ENCODE data around the gene WFDC9.

The WFDC9 gene

GRCh38 chr20:45621593-45621992, 9.5 kb downstream of the WFDC9 start:
- no peak for TF ChIP-seq CTCF (IDR thresholded peaks at IDR 0.05; ENCODE audit: low read depth, low read length, missing control alignments)
- H3K4me3 ChIP-seq (replicated peaks; ENCODE audit: low read depth, low read length): no peak overlapping the region
- DNase-seq (ENCODE audit: extremely low read depth, low read depth): no peak

GRCh38 chr20:45617591-45617990, 13.5 kb downstream of the WFDC9 start:
- DNase-seq (ENCODE audit: extremely low read depth, low read depth): no peak
- H3K4me3 ChIP-seq (replicated peaks; ENCODE audit: low read depth, low read length): no peak overlapping the region
- no peak for TF ChIP-seq CTCF (IDR thresholded peaks at IDR 0.05; ENCODE audit: low read depth, low read length, missing control alignments)

- H3K4me3 ChIP-seq (replicated peaks; ENCODE audit: low read depth, low read length): no peak overlapping the region
- DNase-seq (ENCODE audit: extremely low read depth, low read depth): no peak
- no peak for TF ChIP-seq CTCF (IDR thresholded peaks at IDR 0.05; ENCODE audit: low read depth, low read length, missing control alignments)
Observed at GRCh38 chr20:45612314-45612713, 18.8 kb downstream of the WFDC9 start.

- TF ChIP-seq CTCF (IDR thresholded peaks at IDR 0.05; ENCODE audit: low read depth, low read length, missing control alignments): no peak
- no peak overlapping the region for H3K4me3 ChIP-seq (replicated peaks; ENCODE audit: low read depth, low read length)
- DNase-seq (ENCODE audit: extremely low read depth, low read depth): peak; percentile 77
Observed at GRCh38 chr20:45611054-45611453, 20.0 kb downstream of the WFDC9 start.

GRCh38 chr20:45607810-45608209, 23.3 kb downstream of the WFDC9 start:
- DNase-seq (ENCODE audit: extremely low read depth, low read depth): no peak
- no peak overlapping the region for H3K4me3 ChIP-seq (replicated peaks; ENCODE audit: low read depth, low read length)
- no peak for TF ChIP-seq CTCF (IDR thresholded peaks at IDR 0.05; ENCODE audit: low read depth, low read length, missing control alignments)

- no peak for TF ChIP-seq CTCF (IDR thresholded peaks at IDR 0.05; ENCODE audit: low read depth, low read length, missing control alignments)
- H3K4me3 ChIP-seq (replicated peaks; ENCODE audit: low read depth, low read length): no peak overlapping the region
- DNase-seq (ENCODE audit: extremely low read depth, low read depth): no peak
Observed at GRCh38 chr20:45595235-45595634, 35.8 kb downstream of the WFDC9 start.

GRCh38 chr20:45593498-45593897, 37.6 kb downstream of the WFDC9 start:
- no peak overlapping the region for H3K4me3 ChIP-seq (replicated peaks; ENCODE audit: low read depth, low read length)
- no peak for DNase-seq (ENCODE audit: extremely low read depth, low read depth)
- TF ChIP-seq CTCF (IDR thresholded peaks at IDR 0.05; ENCODE audit: low read depth, low read length, missing control alignments): no peak

Data from HFF-Myc (cell line).